Limb (tissue), 2 donors: Measurements from ENCODE around the gene LHFPL3.
A peak's percentile ranks its signal among the peaks of the same experiment; 100 is the strongest.
"Not testable (repeated sequence)": the region's sequence is repeated elsewhere in the genome, so short reads cannot be mapped to it uniquely, and the experiment has no call there.

Experiments
- DNase-seq, 2 donors: peaks; one replicate each; pipeline ENCODE4 v3.0.0-alpha.2; 2016; ENCODE audit errors: extremely low spot score in 2 of 2

LHFPL3 gene

DNA sequence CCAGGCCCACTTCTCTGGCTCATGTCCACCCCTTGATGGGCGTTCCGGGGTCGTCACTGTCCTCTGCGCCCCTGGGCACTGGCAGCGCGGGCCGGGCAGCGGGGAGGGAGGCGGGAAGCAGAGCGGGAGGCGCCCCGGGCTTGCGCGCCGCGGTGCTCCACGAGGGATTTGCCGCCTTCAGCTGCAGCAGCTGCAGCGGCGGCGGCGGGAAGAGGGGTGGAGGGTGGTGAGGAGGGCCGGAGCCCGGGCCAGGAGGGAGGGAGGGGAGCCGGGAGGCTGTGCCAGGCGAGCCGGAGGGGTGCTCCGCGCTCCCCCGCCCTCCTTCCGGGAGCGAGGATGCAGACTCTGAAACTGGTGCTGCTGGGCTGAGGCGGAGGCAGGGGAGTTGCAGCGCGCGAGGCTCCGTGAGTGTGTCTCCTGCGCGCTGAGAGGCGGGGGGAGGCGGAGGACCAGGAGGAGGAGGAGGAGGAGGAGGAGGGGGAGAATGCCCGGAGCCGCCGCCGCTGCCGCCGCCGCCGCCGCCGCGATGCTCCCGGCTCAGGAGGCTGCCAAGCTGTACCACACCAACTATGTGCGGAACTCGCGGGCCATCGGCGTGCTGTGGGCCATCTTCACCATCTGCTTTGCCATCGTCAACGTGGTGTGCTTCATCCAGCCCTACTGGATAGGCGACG, at the start of gene LHFPL3:
LHFPL3 (plus strand) TSS at position 308 of the 674 bp plus-strand sequence.
- DNase-seq = peak in 1 of 2 donors; percentile 74

DNA sequence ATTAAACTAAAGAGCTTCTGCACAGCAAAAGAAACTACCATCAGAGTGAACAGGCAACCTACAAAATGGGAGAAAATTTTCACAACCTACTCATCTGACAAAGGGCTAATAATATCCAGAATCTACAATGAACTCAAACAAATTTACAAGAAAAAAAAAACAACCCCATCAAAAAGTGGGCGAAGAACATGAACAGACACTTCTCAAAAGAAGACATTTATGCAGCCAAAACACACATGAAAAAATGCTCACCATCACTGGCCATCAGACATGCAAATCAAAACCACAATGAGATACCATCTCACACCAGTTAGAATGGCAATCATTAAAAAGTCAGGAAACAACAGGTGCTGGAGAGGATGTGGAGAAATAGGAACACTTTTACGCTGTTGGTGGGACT, 46.7 kb upstream of the LHFPL3 start:
- not testable (repeated sequence) for DNase-seq

DNA sequence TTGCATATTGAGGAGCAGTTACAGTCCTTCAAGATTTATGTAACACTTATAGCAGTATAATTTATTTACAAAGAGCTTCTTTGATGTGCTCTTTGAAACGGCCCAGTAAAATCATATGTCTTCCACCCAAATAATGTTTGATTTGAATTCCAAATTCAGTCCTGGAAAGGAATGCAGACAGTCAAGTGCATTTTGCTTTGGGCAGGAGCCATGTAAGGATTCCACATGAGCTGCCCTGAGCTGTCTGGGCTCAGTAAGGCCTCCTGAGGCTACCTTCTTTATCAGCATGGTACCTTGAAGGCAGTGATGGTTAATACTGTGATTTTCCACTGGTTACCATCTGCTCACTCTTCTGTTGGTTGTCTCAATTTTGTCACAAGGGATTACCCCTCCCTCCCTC, 41.6 kb upstream of the LHFPL3 start:
- no peak for DNase-seq

DNA sequence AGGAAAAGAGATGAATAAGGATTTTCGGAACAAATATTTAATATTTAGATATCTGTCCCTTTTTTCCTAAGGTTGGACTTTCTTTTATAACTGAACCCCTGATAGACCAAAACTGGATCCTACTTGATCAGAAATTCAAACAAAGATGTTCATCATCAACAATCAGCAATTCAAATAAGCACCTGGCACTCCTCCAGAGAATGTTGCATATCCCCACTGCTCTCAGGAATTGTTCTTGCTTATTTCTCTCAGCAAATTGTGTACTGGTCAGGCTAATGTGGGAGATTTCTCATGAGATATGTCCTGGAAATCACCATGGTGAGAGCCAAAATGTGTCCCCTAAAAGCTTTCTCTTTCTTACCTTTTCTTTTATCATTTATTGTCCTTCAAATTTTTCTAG, 40.3 kb upstream of the LHFPL3 start:
- DNase-seq = no peak

DNA sequence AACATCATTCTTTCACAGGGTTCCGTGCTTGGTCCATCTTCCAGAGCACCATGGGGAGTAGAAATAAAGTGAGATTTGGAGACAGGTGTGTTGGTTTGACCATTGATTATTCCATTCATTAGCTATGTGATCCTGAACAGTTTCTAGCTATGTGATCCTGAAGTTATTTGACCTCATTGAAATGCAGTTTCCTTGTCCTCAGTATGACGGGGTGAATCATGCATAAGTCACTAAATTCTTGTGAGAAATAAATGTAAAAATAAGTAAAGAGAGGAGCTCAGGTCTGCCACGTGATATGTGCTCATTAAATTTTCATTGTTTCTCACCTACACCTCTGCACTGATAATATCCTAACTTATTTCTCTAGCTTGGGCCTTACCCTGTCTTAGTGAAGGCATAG, 34.1 kb upstream of the LHFPL3 start:
- DNase-seq = no peak

DNA sequence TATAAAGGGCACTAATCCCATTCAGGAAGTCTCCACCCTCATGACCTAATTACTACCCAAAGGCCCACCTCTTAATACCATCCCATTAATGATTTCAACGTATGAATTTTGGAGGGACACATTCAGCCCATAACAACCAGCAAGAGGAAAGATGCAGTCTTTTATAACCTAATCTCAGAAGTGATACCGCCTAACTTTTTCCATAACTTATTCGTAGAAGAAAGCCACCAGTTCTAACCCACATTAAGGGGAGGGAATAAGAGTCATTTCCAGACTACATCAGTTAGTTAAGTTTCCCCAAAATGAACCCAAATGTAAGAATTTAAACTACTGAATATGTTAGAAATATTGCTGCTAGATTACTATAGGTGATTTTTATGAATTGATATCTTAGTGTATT, 32.1 kb upstream of the LHFPL3 start:
- no peak for DNase-seq

DNA sequence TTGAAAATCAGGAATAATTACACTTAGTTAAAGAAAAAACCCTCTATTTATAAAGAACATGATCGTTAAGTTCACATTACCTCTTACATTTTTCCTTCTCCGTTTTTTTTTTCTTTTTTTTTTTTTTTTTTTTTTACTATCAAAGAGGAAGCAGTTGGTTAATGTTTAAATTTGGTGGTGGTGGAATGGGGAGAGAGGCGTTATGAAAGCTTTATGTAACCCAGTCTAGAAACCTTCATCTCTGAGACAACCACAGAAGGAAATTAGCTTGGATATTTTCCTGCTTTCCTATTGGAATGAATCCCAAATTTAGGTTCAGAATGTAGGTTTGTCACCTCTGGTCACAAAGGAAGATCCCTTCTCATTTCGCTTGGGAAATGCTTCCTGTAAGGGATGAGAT, 31.5 kb upstream of the LHFPL3 start:
- DNase-seq = no peak

DNA sequence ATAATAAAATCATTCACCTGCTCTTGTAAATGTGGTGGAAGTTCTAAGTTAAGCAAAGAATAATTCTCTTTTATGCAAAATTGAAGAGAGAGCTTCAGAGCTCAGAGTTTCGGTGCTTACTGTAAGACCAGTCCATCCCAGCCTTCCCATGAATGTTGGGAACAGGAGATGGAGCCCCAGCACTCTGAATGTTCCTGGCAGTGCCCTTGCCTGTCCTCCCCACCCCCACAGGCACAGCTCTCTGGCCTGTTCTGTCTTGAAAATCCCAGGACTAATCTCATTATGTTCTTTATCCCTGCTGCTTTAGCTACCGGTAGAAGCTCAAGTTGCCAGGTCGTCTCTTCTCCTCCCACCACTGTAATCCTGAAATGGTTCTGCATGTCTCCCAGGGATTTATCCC, 29.1 kb upstream of the LHFPL3 start:
- no peak for DNase-seq

DNA sequence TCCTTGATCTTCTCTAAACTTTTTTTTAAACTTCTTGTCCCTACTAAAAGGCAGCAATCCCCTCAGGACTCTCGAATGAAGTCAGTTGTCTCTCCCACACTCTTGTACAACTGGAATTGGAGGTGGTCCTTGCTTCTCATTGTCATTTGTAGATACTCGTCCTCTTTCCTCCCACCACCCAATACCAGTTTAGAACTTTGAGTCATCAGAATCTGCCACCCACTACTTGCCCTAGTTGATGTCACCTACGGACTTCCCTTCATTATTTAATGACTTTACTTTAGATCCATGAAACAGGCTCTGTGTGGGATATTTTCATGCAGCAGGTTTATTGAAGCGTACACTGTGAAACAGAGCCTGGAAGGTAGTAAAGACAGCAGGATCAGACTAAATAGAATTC, 28.6 kb upstream of the LHFPL3 start:
- DNase-seq = no peak

DNA sequence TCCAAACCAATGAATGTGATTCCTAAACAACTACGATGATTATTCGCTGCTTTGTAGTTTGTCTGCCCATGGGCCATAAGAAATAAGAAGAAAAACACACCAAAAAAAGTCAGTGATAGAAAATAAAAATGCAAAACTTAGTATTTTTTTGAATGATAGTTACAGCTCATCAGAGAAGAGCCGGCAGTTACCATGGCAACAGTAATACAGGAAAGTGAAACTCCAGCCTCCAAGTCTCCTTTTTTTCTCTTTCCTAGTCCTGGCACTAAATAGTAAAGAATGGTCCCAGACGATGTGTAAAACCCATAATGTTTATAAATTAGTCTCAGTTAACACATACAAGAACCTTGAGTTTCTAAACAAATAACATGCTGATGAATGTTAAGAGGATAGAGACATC, 21.6 kb upstream of the LHFPL3 start:
- DNase-seq = no peak

DNA sequence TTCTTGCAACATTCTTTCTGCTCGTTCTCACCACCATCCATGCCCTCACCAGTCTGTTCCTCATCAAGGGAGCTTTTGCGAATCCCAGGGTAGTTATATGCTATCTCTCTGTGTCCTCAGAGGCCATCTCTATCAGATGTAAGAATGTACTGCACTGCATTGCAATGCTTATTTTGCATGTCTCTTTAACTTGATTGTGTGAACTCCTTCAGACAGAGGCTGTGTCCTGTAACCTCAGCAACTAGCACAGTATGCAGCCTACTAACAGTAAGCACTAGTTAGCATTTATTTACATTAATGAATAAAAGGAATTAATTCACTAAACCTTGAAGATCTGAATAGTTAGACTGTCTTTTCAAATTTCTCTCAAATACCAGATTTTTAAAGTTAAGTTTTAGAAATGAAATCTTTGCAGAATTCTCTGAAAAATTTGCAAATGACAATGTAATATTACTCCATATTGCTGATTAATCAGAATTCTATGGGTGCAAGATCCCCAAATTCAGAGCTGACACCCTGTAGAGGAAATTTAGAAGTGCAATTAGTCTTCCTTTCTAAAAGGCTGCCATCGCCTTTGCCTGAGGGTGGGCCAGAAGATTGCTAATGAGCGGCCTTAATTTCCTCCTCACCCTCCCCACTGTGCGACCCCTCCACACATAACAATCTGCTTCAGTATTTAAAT, 10.3 kb upstream of the LHFPL3 start:
- DNase-seq = no peak

DNA sequence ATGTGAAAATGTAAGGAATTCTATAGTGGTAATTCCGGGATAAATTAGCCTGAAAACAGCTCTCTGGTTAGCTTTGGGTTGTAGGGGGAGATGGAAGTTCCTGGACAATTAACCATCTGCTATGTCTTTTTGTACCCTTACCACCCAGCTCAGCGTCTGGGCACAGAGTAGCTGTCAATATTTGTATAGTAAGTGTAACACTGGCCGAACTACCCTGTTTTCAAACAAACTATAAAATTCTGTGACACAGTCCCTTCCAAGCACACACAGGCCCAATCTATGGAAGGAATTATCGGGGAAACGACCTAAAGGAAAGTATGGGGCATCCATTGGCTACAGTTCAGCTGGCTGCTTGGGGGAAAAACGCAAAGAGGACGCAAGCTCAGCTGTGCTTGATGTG, 869 bp upstream of the LHFPL3 start:
- no peak for DNase-seq

DNA sequence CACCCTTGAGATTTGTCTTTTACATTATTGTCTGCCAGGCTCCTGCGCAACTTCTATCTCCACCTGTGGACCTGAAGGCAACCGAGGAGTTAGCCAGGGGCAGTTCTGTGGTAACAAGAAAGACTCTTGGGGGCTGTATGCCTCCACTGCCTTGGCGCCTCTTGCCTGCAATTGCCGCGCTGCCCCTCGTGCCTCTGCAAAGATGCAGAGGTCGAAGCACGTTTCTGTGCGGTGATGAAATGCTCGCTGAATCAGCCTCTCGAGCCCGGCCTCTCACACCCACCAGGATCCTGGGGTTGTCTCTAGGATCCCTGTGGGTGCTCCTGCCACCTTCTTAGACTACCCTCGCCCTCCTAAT, 486 bp upstream of the LHFPL3 start:
- DNase-seq = peak in 1 of 2 donors; percentile 26

DNA sequence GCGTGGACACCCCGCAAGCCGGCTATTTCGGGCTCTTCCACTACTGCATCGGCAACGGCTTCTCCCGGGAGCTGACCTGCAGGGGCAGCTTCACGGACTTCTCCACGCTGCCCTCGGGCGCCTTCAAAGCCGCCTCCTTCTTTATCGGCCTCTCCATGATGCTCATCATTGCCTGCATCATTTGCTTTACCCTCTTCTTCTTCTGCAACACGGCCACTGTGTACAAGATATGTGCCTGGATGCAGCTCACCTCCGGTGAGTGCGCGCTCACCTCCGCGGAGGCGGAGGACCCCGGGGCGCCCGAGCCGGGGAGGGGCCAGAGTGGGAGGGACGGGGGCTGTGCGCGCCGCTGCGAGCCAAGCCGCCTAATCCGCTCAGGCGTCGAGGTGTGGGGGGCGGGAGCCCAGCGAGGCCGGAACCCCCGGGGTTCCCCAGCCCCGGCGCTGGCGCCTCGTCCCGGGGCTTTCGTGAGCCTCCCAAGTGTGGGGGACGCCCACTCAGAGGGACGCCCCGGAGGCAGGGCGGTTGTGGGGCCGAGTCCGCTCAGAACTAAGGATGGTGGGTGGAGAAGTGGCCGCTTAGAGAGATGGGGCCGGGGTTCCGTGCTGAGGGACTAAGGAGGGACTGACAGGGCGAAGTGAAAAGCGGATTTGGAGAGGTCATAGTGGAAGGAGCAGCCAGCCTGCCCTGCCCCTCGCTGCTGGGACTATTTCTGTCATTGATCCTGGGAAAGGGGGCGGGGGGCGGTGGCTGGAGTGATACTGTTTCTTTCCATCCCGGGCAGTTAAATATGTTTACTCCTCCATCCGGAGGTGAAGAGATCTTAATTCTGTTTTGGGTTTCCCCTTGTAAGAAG, 795 bp downstream of the LHFPL3 start:
- DNase-seq = peak in 1 of 2 donors; percentile 54

DNA sequence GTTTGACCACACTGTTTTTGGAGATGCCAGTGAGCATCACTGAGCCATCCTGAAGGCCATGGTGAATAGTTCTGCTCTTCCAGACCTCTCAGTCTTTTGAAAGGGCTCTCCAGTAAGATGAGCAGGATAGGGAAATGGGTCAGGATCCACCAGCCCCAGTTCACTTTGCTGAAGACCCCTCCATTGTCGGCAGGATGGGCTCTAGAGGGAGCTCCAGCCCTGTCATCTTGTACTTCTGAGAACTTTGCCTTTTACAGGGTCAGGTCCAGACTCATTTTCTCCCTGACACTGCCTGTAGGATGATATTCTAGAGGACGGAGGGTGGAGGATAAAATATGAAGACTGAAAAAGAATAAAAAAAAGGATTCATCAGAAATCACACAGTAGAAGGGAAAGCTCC, 13.1 kb downstream of the LHFPL3 start:
- no peak for DNase-seq

DNA sequence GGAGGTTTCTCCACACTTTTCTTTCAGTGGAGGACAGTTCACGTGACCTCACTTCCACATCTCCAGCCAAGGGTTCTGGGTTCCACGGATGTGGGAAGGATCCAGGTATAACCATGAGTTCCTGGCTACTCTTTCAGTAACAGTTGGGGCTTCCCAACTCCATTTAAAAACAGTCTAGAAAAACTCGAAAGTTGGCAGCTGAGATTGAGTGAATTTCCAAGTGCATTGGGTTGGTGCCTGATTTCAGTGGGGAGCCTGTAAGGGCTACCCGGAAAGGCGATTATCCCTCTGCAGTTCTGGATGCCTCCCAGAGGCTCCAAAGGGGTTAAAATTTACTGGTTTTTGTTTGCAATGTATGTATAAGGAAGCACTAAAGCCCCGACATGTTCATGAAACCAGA, 24.3 kb downstream of the LHFPL3 start:
- DNase-seq = no peak

DNA sequence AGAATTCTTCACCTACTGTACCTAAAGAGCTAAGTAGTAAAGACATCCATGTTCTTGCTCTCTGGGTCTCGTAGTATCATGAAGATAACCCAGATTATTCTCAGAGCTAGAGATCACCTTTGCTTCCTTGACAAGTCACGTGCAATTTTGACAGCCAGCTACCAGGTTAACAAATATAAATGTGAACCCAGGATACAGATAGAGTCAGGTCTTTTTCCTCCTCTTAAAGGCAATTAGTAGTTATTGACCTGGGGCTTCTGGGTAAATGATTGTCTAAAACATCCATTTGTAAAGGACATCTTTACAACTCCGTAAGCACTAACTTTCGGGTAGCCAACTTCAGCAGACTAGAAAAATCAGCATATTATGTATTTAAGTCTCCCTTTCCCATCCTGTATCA, 28.8 kb downstream of the LHFPL3 start:
- no peak for DNase-seq

DNA sequence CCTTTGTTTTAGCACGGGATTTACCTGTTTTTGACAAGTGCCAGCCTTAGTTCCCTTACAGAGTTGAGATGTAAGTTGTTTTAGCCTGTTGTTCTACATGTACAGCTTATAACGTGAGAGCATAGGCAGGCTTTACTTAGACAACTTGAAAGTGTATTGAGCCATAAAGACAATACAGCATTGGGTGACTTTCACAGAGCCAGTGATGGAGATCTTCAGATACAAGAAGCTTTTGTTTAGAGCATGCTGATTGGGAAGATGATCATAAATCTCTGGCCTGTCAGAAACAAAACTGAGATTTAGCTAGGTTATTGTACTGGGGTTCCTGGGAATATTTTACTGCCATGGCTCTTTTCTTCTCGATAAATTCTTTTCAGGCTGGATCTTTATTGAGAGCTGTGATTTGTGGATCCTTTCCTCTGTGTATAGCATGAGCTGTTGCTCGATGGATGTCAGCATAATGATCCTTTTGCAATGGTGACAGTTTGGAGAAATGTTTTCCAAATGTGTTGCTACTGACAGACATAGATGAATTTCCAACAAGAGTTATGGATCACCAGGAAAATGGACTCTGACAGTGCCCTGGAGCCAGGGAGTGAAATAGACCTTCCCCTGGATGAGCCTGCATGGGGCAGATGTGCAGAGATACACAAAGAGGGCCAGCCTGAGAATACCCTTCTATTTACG, 30.2 kb downstream of the LHFPL3 start:
- DNase-seq = no peak

DNA sequence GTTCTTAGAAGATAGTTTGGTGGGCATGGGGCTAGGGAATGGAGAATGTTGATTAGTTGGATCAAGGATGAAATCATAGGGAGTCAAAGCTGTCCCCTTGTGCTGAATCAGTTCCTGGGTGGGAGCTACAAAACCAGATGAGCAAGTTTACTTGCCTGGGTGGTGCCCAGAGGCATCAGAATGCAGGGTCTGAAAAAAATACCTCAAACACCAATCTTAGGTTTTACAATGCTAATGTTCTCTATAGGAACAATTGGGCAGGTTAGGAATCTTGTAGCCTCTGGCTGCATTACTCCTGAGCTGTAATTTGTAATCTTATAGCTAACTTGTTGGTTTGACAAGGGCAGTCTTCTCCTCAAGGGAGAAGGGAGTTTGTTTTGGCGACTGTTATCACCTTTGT, 34.4 kb downstream of the LHFPL3 start:
- DNase-seq = no peak

DNA sequence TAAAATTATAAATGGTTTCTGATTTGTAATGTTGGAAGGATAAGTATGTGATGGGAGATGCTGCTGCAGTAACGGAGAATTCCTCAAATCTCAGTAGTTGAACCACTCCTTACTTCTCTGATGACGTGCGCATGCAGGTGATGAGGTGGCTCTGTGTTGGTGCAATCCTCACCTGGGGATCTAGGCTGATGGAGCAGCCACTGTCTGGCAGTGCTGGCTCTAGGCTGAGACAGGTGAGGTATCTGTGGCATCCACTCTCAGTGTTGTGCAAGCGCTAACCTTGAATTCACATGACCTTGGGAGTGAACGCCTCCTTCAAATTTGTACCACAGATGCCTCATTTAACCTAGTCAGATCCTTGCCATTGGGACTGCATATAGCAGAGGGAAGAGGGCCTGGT, 35.0 kb downstream of the LHFPL3 start:
- no peak for DNase-seq

DNA sequence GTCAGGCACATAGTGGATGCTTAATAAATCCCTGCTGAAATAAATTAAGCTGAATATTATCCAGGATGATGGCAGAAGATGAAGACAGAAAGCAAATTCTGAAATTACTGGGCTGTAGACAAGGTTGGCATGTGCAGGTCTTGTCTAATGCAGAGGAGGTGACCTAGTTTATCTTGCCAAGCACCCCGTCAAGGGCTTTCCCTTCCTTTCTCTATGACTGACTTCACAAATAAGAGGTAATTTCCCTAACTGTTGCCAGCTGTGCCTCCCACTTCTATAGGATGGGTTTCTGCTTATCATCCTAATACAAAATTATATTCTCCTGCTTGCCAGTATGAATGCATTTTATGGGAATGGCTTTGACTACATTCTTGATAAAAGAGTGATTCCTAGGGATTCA, 38.0 kb downstream of the LHFPL3 start:
- DNase-seq = no peak

DNA sequence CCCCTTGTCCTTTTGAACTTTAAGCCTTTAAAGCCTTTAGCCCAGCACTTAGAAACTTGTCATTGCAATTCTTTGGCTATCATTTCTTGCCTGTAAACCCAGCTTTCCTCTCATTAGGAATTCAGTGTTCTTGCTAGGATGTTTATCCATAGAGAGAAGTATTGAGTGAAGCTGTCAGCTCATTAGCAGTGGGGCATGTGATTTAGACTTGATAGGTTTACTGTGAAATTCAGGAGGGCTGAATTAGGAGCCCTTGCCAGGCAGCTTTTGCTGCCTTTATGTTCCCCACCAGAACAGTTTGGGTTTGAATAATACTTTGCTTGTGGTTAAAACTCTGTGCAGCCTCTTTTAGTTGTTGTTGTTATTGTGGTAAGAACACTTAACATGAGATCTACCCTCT, 39.5 kb downstream of the LHFPL3 start:
- DNase-seq = no peak
